Stimulated activated CD4-positive, alpha-beta T cell treated with anti-CD3 and anti-CD28 coated beads, TNF-alpha, amount 100 ng/mL, for 48 hours (primary cell): Measurements from ENCODE around the gene MUC5B.
"Not testable (repeated sequence)": the region's sequence is repeated elsewhere in the genome, so short reads cannot be mapped to it uniquely, and the experiment has no call there.

ENCODE experiments used
- DNase-seq, 3 donors: peaks; one replicate each; pipeline ENCODE4 v3.0.0-alpha.2; 2020; ENCODE audit warnings: low read depth in 3 of 3

Gene MUC5B

GRCh38 chr11:1203505-1204271, 19.2 kb upstream of the MUC5B start:
- no peak for DNase-seq

- no peak for DNase-seq
Observed at GRCh38 chr11:1204381-1205101, 18.3 kb upstream of the MUC5B start.

GRCh38 chr11:1205121-1205986, 17.5 kb upstream of the MUC5B start:
- no peak for DNase-seq

GRCh38 chr11:1205987-1206331, 16.9 kb upstream of the MUC5B start:
- no peak for DNase-seq

- no peak for DNase-seq
Observed at GRCh38 chr11:1206391-1207271, 16.2 kb upstream of the MUC5B start.

- no peak for DNase-seq
Observed at GRCh38 chr11:1207401-1208143, 15.3 kb upstream of the MUC5B start.

GRCh38 chr11:1208144-1208393, 14.8 kb upstream of the MUC5B start:
- DNase-seq: no peak

GRCh38 chr11:1208394-1209261, 14.2 kb upstream of the MUC5B start:
- DNase-seq: no peak

- no peak for DNase-seq
Observed at GRCh38 chr11:1209371-1210057, 13.4 kb upstream of the MUC5B start.

- DNase-seq: no peak
Observed at GRCh38 chr11:1211838-1212237, 11.0 kb upstream of the MUC5B start.

GRCh38 chr11:1215826-1216225, 7.0 kb upstream of the MUC5B start:
- not testable (repeated sequence) for DNase-seq

- DNase-seq: no peak
Observed at GRCh38 chr11:1217151-1217550, 5.7 kb upstream of the MUC5B start.

GRCh38 chr11:1218256-1218787, 4.5 kb upstream of the MUC5B start:
- DNase-seq: no peak

GRCh38 chr11:1218788-1219445, 3.9 kb upstream of the MUC5B start:
- DNase-seq: no peak

GRCh38 chr11:1219446-1219833, 3.4 kb upstream of the MUC5B start:
- no peak for DNase-seq

- DNase-seq: no peak
Observed at GRCh38 chr11:1219834-1220815, 2.7 kb upstream of the MUC5B start.

- DNase-seq: no peak
Observed at GRCh38 chr11:1220941-1221721, 1.7 kb upstream of the MUC5B start.
